HG02588 (cell line): ENCODE data around the gene UCK1.

Experiments used
- ATAC-seq: cut with Tn5 transposase; IDR thresholded peaks from one replicate; pipeline ENCODE4 v1.9.1; 2021; ENCODE audit warnings: mild to moderate bottlenecking, moderate library complexity; ENCODE audit not compliant: unreplicated experiment

The UCK1 gene

DNA sequence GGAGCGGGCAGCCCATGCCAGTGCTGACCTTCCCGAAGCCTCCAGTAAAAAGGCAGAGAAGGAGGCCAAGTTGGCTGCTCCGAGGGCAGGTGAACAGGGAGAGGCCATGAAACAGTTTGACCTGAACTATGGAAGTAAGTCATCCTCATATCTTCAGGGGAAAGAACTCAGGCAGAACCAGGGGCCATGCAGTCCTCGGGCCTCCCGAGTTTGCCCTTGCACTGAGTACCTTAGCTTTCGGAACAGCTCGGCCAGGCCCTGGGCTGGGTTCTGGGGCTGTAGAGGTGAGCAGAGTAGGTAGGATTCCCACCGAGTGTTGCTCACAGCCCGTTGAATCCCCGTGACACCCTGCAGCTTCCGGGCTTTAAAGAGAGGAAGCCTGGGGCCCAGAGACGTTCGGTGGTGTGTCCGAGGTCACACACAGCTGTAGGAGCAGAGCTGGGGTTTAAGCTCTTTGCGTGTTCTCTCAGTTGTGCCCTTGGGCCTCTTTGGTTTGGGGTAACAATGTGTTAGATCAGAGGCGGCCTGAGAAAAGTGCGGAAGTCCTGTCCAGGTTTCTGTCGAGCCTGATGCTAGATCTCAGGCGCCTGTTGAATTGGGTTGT is 53.1 kb downstream of the UCK1 start:
- no peak for ATAC-seq

DNA sequence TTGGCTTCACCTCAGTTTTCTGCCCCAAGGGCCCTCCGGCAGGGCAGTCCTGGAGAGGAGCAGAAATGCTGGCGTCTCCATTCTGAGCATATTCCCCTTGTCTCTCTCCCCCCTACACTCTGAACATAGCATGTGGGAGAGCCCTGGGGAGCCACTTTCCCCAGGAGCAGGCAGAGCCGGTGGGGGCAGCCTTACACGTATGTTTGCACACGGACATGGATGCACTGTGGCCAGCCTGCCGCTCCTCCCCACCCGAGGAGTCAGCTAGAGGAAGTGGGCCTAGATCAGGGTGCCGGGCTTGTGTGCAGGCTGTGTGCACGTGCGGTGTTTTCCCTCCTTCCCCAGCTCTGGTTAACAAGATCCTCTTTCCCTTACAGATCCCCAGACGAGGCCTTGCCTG is 53.7 kb downstream of the UCK1 start:
- no peak for ATAC-seq

DNA sequence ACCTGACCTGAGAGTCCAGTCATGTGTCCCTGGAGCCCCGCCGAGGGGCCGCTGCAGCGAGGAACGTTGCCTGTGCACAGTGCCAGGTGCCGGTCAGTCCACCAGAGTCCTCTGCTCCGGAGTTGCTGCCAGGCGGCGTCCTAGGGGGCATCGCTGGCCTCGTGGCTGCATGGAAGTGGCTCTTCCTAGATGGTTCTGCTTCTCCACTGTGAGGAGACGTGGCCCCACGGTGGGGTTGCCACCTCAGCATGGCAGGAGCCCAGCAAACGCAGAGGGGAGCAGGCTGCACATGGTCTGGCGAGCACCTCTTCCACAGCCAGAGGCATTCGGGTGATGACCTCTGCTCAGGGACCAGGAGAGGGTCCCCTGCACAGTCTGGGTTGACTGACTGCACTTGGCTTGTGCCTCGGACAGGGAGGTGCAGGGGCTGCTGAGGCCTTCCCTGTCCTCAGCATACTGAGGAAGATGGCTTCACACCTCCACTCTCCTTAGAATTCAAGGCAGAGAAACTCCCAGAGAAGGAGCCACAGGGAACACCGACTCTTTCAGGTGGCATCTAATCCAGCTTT is 54.2 kb downstream of the UCK1 start:
- ATAC-seq: no peak

DNA sequence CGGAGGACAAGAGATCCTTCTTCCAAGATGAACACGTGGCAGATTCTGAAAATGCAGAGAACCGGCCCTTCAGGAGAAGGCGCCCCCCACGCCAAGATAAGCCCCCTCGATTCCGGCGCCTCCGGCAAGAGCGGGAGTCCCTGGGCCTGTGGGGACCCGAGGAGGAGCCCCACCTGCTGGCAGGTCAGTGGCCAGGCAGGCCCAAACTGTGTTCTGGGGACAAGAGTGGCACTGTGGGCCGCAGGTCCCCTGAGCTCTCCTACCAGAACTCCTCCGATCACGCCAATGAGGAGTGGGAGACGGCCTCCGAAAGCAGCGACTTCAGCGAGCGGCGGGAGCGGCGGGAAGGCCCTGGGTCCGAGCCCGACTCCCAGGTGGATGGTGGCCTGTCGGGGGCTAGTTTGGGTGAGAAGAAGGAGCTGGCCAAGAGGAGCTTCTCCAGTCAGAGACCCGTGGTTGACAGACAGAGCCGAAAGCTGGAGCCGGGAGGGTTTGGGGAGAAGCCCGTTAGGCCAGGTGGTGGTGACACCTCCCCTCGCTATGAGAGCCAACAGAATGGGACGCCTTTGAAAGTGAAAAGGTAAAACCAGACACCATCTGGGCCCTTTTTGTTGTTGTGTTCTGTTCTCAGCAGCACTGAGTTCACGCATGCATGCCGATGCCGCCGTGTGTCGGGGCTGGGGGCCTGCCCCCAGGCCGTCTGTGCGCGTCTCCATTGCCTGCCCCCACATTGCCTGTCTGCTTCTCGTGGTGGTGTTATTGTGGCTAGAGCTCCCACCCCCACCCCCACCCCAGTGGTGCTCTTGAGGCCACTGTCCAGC is 54.9 kb downstream of the UCK1 start:
- ATAC-seq: no peak

DNA sequence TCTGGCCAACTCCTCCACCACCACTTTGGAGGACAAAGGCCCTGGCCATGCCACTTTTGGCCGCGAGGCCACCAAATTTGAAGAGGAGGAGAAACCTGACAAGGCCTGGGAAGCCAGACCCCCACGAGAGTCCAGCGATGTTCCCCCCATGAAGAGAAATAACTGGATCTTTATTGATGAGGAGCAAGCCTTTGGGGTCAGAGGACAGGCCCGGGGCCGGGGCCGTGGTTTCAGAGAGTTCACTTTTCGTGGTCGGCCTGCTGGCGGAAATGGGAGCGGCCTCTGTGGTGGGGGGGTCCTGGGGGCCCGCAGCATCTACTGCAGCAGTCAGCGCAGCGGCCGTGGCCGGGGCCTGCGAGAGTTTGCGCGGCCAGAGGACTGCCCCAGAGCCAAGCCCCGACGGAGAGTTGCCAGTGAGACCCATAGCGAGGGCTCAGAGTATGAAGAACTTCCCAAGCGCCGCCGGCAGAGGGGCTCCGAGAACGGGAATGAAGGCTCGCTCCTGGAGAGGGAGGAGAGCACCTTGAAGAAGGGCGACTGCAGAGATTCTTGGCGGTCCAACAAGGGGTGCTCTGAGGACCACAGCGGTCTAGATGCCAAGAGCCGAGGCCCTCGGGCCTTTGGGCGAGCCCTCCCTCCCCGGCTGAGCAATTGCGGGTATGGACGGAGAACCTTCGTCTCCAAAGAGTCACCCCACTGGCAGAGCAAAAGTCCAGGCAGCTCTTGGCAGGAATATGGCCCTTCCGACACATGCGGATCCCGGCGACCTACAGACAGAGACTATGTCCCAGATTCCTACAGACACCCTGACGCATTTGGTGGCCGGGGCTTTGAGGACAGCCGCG is 55.7 kb downstream of the UCK1 start:
- ATAC-seq: no peak

DNA sequence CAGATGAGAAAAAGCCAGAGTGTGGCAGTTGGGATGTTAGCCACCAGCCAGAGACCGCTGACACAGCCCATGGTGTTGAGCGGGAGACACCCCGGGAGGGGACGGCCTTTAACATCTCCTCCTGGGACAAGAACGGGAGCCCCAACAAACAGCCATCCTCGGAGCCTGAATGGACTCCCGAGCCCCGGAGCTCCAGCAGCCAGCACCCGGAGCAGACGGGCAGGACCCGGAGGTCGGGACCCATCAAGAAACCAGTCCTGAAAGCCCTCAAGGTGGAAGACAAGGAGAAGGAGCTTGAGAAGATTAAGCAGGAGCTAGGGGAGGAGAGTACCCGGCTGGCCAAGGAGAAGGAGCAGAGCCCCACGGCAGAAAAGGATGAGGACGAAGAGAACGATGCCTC is 56.4 kb downstream of the UCK1 start:
- ATAC-seq: no peak

DNA sequence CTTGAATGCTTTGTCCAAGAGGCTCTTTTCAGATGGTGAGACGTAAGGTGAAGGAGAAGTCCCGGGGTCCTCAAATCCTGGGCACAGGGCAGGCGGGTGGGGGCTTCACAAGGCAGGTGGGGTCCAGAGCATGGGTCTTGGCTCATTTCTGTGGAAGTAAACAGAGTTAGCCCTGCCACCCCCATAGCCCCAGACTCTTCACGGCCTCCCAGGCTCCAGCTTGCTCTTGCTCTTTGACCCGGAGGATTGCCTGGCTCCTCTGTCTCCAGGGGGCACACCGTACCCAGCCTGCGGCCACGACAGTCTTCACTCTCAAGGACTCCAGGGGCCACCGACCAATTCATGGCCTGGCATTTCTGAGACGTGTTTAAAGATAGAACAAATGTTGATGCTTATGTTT is 57.2 kb downstream of the UCK1 start:
- no peak for ATAC-seq
